NOMO-1 (cell line): ENCODE measurements around the gene MOB3B.
"Not testable (repeated sequence)": the region's sequence is repeated elsewhere in the genome, so short reads cannot be mapped to it uniquely, and the experiment has no call there.

Experiments used
- DNase-seq, 2 experiments: peaks; one replicate each; lab custom pipeline; 2025; ENCODE audit not compliant: unreplicated experiment in 2 of 2; lab: John Stamatoyannopoulos, UW

The MOB3B gene

DNA sequence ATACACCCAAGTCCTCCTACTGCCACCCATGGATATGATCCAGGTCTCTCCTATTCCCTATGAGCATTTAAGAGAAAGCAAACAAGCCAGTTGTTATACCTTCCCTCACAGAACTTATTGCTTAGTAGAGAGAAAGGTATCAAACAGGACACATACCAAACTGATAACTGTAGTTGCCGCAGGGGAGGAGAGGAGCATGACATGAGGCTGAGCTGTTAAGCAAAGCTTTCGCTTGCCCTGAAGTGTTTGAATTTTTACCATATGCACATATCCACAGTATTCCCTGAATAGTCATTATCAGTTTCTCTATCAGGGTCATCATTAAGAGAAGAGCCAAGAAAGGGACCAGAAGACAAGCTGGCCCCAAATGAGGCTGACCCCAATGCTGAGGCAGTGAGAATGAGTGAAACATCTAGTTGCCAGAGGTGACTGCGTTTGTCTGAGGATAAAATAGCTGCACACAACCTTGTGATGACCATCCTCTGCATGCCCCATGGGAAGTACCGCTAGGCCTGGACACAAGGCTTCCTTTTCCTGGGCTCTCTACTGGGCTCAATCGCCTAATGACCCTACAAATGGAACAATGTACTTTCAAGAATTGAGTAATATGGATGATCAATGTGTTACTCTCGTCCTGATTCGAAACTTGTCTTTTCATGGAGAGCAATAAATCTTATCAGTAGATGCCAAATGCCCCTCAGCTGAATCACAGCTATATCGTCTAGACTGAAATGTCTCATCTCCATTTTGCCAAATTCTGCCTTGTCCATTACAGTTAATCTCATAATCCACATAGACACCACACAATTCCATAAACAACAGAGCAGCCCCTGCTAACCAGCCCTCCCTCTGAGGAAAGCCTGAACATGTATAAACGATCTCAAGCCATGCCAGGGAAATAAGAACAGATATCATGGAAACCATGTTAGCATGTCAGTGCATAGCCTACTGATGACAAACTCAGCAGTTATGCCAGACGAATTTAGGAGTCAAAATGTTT lies 9.8 kb downstream of the MOB3B start:
- DNase-seq = no peak

DNA sequence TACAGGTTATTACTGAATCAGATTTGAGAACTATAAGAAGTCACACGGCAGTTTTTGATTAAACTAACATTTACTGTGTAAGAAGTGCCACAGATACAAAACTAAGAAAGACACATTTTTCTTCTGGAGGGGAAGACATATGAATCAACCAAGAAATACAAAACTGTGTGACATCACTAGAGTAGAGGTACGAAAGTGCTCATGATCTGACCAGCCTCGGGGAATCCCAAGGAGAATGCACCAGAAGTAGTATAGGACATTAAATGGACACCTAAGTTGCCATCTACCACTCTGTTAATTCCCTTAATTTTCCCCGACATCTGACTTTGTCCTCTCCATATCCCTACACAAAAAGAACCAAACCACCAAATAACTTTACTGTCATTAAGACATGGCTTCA lies 10.8 kb downstream of the MOB3B start:
- DNase-seq = no peak

DNA sequence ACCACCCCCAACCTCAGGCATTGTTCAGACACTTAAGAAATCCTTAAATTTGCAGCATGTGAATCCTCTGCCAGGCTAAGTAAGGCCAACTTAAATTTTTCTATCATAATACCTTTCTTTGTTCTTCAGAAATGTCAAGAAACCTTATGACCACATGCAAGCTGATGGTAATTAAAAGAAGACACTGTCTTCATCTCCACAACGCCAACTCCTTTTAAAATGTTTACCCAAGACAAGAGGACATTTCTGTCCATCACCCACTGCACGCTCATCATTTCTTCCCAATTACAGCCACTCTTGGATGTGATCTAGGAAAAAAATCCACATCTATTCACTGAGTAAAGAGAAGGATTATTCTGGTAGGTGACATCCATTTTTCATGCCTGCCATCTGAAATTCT lies 11.6 kb downstream of the MOB3B start:
- DNase-seq = no peak

DNA sequence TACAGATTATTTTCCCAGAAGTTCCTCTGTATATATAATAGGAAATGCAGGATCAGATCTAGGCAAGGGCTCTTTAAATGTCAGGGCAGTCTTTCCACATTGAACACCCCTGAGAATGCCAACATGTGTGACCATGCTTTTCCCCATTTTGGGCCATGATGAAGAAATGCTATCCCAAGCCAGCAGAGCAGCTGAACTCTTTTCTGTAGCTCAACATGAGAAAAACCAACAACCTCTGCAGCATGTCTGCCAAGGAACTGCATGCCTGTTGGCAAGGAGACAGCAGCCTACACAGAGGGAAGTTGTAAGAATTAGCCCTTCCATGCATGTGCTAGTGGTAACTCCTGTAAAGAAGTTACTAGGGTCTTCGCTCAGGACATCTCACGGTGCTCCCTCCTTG lies 15.1 kb downstream of the MOB3B start:
- DNase-seq = no peak

DNA sequence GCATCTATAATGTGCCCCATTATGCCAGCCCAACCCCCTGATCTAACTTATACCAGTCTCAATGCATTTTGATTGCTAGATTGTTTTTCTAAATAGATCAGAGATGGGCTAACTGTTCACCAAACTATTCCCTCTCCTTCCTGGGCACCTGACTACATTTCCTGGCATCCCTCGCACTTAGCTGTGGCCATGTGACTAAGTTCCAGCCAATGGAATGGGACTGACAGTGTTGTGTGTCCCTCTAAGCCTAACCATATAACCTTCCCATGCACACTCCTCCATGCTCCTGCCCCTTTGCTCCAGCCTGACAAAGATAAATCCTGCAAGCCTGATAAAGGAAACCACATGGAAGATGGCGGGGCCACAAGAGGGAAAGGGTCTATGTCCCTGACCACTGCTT lies 17.8 kb downstream of the MOB3B start:
- no peak for DNase-seq

DNA sequence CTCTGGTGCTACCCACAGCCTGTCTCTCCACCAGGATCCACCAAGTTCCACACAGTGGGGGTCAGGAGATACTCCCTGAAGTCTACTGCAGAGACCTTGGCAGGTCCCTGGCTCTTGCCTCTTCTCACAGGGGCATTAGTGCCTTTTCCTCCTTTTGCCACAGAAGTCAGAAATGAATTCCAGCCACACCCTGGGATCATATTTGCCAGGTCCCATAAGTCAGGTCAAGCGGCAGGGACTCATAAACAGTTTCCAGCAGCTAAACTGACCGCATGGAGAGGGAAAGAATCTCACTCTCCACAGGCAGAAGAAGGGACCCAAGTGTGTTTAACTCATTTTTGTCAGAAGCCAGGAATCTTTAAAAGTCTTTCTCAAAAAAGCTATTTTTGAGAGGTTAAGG lies 18.8 kb downstream of the MOB3B start:
- DNase-seq = no peak

DNA sequence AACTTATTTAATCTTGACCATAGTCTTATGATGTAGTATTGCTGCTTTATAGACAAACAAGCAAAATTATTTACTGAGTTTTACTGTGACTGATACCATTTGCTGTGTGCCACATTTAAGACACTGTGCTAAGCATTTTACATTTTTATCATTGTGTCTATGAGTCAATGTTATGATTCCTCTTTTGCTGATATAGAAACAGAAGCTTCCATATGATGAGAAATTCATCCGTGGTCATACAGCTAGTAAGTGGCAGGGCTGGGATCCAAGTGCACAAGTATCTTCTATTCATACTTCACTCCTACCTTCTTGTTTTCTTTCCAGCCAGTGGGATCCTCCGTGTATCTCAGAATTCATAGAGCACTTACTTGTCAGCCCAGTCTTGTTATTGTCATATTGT lies 22.6 kb downstream of the MOB3B start:
- no peak for DNase-seq

DNA sequence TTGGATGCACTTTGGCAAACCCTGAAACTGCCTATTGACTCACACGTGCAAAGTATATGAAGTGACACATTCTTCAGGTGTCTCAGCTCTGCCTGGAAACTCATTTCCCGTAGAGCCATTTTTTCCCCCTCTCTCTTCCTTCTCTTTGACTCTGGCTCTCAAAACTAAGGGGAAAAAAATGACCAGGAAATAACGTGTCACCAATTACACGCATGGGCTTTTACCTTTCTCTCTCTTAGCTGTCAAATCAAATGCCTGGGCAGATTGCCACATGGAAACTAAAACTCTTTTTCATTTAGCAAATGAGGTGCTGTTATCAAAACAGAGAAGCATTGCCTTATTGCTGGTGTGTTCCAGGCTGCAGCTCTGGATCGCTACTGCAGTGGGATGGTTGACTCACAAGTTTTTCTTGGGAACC lies 23.9 kb downstream of the MOB3B start:
- DNase-seq = no peak

DNA sequence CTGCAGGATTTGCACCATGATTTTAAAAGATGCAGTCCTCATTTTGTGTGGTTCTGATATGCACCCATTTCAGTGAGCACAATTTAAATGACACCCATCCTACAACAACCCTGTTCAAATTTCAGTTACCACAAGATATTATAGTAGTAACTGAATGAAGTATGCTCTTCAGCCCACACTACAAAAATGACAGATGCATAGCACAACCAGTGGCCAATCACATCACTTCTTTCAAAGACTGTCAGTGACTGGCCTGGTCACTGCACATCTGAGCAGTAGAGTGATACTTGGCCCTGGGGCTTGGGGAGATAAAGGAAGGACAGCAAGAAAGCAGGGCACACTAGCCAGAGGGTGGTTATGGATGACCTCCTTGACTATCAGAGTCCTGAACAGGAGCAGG lies 25.4 kb downstream of the MOB3B start:
- no peak for DNase-seq

DNA sequence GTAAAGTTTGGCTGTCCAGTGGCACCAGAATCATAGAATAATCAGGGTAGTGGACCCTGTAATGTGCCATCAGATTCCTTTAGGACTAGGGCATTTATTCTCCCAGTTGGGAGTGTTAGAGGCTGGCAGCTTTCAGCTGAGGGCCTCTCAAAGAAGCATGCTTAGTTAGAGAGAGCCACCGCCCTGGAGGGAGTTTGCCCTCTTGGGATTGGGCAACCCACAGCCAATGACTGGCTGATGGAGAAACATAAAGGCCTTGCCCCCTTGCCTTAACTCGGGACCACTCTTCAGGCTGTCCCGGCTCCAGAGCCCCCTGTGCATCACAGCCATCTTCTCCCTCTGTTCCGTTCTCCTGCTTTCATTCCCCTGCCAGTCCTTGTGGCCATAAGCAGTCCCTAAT lies 26.0 kb downstream of the MOB3B start:
- no peak for DNase-seq

DNA sequence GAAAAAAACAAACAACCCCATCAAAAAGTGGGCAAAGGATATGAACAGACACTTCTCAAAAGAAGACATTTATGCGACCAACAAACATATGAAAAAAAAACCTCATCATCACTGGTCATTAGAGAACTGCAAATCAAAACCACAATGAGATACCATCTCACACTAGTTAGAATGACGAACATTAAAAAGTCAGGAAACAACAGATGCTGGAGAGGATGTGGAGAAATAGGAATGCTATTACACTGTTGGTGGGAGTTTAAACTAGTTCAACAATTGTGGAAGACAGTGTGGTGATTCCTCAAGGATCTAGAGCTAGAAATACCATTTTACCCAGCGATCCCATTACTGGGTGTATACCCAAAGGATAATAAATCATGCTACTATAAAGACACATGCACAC lies 28.7 kb downstream of the MOB3B start:
- not testable (repeated sequence) for DNase-seq

DNA sequence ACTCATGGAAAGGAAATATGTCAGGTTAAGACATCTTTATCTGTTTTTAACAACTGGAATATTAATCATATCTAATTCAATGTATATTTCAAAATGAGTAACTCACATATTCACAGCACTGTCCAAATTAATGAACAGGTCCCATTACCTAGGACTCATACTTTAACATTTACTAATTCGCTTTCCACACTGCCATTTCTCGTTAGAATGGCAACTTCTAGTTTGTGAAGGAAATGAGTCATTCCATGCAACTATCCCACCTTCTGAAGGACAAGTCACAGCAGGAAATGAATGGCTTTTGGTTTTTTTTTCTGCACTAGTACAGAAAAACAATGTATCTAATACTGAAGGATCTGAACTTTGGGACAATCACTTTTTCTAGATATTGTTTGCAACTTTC lies 30.2 kb downstream of the MOB3B start:
- no peak for DNase-seq

DNA sequence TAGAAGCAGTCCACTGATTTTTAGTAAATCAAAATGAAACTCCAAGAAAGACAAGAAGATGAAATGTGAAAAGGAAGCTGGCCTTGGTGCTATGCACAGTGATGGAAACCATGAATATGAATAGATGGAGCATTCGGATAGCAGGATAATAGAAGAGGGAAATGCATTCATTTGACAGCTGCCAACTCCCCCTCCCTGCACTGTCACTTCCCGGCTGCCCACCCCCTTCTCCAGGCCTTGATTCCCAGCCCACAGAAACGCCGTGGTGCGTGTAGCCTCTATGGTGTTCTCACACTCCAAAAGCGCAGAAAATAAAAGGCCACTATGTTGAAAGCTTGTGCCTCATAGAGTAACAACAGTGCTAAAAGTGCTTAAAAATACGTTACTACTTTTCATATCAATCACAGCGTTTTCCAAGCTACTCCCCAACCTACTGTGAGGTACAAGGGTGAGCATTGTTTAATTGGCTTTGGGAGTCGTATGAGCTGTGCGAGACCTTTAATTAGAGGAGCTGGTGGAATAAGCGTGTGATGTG lies 31.7 kb downstream of the MOB3B start:
- DNase-seq = no peak

DNA sequence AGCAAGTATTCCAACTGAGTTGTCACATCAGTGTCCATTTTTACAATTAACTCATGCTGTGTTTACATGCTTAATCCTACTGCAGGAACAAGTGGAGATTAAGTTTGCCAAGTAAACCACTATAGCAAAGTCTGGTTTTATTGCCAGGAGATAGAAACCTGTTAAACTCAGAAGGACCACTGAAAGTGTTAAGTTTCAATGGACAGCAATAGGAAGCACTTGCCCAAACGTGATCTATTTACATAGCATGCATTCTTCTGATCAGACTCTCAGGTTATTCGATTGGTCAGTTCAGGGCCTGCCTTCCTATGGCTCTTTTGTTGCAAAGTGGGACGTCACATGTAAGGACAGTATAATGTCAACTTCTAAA lies 33.5 kb downstream of the MOB3B start:
- DNase-seq = no peak

DNA sequence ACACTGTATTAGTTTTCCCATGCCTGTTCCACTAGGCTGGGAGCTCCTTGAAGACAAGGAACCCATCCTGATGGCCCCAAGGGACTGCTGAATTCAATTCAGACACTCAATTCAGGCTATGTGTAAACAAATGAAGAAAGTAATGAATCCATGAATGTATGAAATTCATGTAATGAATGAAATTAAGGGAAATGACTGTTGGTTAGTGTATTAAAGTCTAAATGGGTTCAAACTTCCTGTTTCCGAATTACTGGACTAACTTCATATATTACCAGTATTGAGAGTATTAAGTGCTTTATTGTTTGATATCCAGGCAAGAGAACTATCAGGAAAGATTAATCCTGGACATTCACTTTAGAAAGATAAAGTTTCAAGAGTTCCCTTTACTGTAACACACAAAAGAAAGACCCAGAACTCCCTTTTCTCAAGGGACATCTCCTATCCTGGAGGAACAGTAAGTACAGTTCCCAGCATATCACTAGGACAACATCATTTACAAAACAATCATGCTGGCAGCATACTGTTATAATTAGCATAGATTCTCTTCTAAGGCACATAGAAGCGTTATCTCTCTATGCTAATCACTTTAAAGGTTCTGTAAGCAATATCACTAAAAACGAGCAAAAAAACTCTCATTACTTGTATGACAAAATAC lies 34.0 kb downstream of the MOB3B start:
- no peak for DNase-seq

DNA sequence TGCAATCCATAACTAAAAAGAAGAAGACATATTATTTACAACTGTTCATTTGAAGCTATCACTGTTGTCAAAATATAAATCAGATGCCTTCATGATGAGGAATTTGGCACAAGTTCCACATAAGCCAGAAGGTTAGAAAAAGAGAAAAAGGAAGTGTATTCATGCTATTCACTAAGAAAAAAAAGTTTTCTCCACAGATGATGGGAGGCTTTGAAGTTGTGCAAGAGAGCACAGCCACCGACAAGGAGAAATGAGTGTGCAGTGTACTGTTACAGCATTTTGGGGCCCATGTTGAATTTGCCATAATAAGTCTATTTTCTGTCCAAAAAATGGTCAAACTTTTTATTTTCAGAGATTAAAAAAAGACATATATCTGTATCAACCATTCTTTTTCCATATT lies 38.5 kb downstream of the MOB3B start:
- DNase-seq = no peak

DNA sequence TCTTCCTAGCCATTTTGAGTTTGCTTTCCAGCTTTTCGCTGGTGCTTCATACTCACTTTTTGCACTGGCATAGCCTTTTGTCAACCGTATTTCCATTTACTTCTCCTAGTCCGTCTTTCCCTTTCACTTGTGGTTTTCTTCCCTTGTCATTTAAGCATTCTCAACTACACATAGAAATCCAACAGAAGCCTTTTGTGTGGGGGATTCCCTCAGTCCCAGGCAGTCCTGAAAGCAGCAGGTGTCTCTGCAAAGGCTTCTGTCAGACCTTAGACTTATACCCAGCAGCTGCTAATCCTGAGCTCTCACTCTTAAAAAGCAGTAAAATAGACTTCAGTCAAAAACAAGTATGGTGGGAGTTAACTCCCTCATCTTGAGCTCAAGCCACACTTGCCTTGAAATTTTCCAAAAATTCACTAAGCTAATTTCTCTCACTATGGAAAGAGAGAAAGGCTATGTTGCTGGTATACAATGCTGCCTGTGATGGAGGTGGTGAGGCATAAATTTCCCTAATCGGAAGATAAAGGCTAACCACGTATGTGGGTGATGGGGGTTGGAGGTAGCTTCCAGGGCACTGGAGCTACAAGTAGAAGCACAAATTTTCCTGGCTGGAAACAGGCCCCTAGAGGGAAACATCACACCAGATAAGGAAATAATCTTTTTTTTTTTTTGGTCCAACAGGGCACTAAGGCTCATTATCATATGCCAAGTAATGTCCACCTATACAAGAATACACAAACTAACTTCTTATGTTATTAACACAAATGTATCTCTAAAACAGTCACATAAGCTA lies 40.3 kb downstream of the MOB3B start:
- no peak for DNase-seq

DNA sequence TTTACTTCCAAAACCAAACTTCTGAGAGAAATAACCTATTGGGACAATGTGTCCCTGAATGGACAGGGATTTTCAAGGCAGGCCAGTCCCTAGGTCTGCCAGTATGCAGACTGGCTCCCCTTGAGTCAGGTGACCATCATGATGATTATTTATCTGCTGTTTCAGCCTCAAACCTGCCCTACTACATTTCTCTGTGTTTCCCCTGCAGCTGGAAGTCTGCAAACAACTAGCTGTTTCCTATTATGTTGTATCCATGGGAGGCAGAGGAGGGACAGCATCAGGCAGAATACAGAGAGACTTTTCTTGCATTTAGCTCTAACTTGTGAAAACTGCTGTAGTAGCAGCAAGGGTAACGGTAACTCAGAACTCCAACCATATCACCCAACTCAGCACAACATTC lies 41.7 kb downstream of the MOB3B start:
- DNase-seq = no peak

DNA sequence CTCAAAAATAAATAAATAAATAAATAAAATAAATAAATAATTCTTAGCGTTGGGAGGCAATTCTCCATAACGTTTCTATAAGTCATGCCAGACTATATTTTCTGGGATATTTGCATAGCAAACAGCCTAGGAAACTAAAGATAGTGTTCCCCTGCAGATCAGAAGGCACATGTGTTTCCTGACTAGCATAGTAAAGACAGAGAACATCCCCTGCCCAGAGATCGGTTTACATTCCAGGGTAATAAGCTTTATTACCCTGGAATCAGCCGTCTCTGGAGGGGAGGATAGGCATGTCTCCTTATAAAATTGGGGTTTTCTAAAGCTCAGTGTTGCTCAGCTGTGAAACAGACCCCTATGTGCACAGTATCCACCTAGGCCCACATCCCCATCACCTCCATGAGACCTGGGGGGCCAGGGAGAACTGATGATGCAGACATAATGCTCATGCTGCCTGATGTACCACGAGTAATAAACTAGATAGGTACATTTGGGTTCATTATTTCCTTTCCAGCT lies 42.4 kb downstream of the MOB3B start:
- DNase-seq = no peak

DNA sequence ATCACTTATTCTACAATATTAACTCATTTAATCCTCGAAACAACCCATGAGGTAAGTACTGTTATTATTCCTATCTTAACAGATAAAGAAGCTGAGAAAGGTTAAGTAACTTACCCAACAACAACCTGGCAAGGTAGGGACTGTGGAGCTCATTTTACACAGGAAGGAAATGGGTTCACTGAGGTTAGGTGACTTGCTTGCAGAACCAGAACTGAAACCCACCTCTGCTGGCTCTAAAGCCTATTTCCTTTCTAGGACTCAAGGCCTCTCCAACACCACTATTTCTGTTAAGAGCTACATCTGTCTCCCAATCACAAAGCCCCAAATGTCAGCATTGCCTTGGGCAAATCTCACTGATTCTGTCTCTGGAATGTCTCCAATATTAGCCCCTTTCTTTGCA lies 44.5 kb downstream of the MOB3B start:
- no peak for DNase-seq

DNA sequence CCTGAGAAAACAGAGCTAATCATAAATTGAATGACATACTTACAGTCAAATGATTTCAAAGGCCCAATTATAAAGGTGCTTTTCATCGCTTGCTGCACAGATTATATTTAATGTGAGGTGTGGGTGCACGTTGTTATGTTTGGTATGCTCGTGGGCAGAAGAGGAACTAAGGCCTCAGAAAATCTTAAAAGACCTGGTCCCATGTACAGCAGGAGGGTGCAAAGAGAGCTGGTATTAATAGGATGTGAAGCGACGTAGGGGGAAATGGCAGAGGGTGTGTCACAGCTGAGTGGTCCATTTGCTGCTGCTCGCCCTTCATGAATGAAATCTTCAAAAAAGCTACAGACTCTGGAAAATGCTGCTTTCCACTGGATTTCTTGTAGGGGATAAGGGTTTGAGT lies 46.0 kb downstream of the MOB3B start:
- no peak for DNase-seq
